Activated CD8-positive, alpha-beta memory T cell treated with anti-CD3 and anti-CD28 coated beads for 1 hour (primary cell): ENCODE results near the gene C20orf204.
"Not testable (repeated sequence)": the region's sequence is repeated elsewhere in the genome, so short reads cannot be mapped to it uniquely, and the experiment has no call there.

Source experiments
- DNase-seq, 2 donors: peaks; one replicate each; pipeline ENCODE4 v3.0.0-alpha.2; 2020; ENCODE audit warnings: low read depth in 1 of 2; ENCODE audit errors: extremely low read depth in 1 of 2

Gene C20orf204

DNA sequence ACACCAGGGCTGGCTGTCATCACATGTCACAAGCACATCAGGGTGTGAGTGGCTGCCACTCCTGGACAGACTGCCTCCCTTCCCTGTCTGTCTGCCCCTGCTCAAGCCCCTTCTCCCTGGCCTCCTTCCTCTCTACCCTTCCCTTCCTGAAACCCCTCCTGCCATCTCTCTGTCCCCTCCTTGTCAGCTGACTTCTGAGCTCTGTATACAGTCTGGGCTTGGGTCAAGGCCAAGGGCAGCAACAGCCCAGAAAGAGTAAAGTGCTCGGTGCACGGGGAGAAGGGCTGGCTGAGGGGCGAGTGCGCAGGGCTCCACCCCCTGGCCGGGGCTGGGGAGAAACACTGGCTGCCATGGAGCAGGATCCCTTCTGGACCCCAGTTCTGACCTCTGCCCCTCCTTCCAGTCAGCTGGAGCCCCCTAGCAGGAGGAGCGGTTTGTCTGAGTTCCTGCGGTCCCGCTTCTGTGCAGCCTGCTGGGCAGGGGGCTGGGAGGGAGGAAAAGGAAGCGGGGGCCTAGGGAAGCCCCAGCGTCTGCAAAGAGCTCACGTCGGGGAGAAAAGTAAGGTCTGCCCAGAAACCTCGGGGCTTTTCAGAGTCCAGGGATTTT, 46.2 kb downstream of the C20orf204 start:
- DNase-seq: no peak

DNA sequence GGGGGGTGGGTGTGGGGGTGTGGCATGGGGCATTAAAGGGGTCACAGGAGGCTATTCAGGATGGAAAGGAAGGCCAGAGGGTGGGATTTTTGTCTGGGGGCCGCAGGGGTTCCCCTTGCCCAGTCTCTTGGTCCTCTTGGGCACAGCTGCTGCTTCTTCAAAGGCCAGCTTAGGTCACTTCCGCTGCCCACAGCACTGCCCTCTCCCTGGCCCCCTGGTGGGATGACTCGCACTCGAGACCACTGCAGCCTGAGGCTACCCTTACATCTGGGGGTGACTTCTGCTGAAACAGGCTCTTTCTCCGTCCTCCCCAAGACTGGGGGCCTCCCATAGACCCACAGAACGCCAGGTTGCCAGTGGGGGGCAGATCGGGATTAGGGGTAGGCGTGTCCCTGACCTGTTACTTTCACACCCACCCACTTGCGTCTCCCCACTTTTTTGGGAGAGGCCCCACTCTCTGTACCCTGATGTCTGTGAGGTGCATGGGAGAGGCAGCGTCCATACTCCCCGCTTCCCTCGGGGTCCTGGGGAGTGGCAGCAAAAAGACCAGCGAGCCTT, 46.9 kb downstream of the C20orf204 start:
- no peak for DNase-seq

DNA sequence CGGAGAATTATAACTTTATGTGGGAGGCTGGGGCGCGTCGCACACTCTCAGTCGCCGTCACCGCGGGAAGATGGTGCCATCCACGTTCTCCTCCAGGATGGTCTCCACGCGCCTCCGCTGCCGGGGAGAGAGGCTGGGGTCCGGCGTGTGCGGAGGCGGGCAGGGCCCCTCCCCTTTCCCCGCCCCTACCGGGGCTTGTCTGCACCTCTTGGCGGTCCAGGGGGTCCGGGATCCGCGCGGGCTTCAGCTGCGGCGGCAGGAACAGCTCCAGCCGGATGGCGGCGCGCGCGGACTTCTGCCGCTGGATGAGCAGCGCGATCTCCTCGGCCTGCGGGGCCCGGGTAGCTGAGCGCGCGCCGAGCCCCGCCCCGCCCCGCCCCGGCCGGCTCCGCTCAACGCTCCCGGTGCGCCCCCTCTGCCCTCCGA, 47.4 kb downstream of the C20orf204 start:
- DNase-seq: peak in 1 of 2 donors; percentile 51

DNA sequence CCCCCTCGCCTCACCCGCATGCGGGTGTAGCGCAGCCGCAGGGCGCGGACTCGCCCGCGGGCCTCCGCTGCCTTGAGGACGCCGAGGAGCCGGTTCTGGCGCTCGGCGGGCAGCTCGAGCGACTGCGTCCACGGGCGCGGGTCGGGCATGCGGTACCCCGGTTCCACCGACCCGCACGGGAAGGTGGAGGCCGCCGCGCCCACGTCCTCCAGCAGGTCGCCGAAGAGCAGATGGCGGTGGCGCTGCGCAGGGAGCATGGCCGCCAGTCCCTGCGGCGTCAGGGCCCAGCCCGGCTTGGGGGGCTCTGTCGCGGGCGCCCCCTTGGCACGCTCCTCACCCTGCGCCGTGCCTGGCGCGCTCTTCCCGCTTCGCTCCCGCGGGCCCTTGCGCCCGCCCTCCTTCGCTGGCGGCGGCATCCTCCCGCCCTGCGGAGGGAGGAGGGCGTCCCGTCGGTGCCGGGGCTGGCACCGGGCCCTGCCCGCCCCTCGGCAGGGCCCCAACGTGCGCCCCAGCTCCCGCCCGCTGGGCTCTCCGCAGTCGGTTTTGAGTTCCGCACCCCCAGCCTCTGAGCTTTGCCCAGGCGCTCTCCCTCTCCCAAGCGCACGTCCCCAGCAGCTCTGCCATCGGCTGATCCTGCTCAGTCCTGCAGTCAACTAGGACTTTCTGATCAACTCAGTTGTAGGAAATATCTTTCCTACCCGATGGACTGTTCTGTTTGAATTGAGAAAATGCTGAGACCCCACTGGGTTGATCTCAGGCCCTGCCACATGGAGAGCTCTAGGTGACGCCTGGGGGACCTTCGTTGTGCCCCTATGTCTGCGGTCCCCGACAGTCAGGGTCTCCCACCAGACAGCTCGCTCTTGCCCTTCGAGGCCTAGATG, 48.1 kb downstream of the C20orf204 start, which contains the start of gene LKAAEAR1:
LKAAEAR1 (minus strand) TSS at position 595 of the 881 bp plus-strand sequence; CDS start at position 416, 179 bp downstream.
- DNase-seq: no peak

- DNase-seq: no peak
These were observed 48.7 kb downstream of the C20orf204 start for GRCh38 chr20:64084685-64085152.

DNA sequence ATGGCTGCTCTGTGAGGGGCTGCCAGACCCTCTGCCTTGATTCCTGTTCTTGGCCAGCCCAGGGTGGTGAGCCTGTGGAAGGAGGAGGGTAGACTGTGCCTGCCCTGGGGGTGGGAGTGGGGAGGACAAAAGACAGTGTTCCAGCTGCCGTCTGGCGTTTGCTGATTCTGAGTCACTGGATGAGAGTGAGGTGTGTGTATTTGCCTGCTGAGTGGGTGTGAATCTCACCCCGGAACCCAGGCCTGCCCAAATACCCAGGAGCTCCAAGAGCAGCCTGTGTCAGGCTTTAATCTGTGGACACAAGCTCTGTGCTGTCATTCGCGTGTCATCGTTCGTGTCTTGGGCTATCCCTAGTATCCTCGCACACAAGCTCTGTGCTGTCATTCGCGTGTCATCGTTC, 50.8 kb downstream of the C20orf204 start:
- no peak for DNase-seq

- DNase-seq: not testable (repeated sequence)
These were observed 51.3 kb downstream of the C20orf204 start for GRCh38 chr20:64087226-64087825.

DNA sequence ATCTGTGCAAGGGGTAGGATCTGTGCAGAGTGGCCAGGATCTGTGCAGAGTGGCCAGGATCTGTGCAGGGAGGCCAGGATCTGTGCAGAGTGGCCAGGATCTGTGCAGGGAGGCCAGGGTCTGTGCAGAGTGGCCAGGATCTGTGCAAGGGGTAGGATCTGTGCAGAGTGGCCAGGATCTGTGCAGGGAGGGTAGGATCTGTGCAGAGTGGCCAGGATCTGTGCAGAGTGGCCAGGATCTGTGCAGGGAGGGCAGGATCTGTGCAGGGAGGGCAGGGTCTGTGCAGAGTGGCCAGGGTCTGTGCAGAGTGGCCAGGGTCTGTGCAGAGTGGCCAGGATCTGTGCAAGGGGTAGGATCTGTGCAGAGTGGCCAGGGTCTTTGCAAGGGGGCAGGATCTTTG, 52.6 kb downstream of the C20orf204 start:
- not testable (repeated sequence) for DNase-seq
